Activated B cell treated with CpG ODN at 0.5 μM for 24 hours (primary cell): Measurements from ENCODE around the gene ALDH1A1. TPM values are rescaled to one million over a fixed set of nuclear protein-coding genes. Genes with fewer than 3 reads are reported as not detected.

Experiments
- ATAC-seq: fragments of 200-7000 bp; cut with Tn5 transposase; one replicate; pipeline ENCODE4 v1.10.0; 2021; ENCODE audit warnings: low read depth, mild to moderate bottlenecking, moderate library complexity
- CTCF ChIA-PET: fragments of 350-600 bp; sonication (Branson Sonifier 250); formaldehyde crosslinking; loops from one replicate; lab custom pipeline; 2021; ENCODE audit warnings: antibody characterized with exemption; lab: Charles Lee
- POLR2A ChIA-PET: fragments of 350-600 bp; sonication (Branson Sonifier 250); formaldehyde crosslinking; loops from one replicate; lab custom pipeline; 2021; ENCODE audit warnings: antibody characterized with exemption; lab: Charles Lee
- DNase-seq: peaks from one replicate; pipeline ENCODE4 v3.0.0; 2022
- H3K27ac Mint-ChIP-seq: one replicate; pipeline ENCODE4 v1.8.0; 2020; ENCODE audit warnings: mixed read lengths
- H3K27me3 Mint-ChIP-seq: one replicate; pipeline ENCODE4 v1.8.0; 2021; ENCODE audit warnings: mixed read lengths
- H3K36me3 Mint-ChIP-seq: one replicate; pipeline ENCODE4 v1.8.0; 2021; ENCODE audit warnings: low read depth, mixed read lengths
- H3K4me1 Mint-ChIP-seq: one replicate; pipeline ENCODE4 v1.8.0; 2021; ENCODE audit warnings: mixed read lengths
- H3K4me3 Mint-ChIP-seq: one replicate; pipeline ENCODE4 v1.8.0; 2020; ENCODE audit warnings: mild to moderate bottlenecking, mixed read lengths
- H3K9me3 Mint-ChIP-seq: one replicate; pipeline ENCODE4 v1.8.0; 2020; ENCODE audit warnings: mixed read lengths
- intact Hi-C: fragments of 100-400 bp; cut with micrococcal nuclease; formaldehyde crosslinking; loops from one replicate; pipeline ENCODE4 v1.15.1; 2024
- total RNA-seq: library from RNA; stranded (reverse); gene quantifications from 2 replicates; pipeline ENCODE4 v1.2.3, GENCODE V29; 2022
- TF ChIP-seq, protein P1 (sequence below): fragments of 200-600 bp; IDR thresholded peaks from one replicate; pipeline ENCODE4 v1.8.0; 2022; ENCODE audit warnings: antibody characterized with exemption, mild to moderate bottlenecking

The ALDH1A1 gene
- total RNA-seq, 1 donor from 2014 or later: not detected

- intact Hi-C loops: no loop called here
- no peak for DNase-seq
- POLR2A ChIA-PET: no interaction called here
Observed at GRCh38 chr9:72931437-72931836, 21.4 kb downstream of the ALDH1A1 start.

DNA sequence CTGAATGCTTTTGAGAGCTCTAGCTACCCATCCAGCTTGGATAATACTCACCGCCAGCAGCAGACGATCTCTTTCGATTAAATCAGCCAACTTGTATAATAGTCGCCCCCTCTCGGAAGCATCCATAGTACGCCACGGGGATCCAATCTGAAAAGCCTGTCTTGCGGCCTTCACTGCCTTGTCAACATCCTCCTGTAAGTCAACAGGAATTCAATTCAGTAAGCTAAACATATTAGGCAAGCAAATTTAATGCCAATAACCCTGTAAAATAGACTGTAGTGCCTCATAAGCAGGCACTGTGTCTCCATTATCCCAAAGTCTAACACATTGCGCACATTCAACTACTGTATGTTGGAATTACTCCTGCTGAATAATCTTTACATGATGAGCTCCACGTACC, 22.0 kb downstream of the ALDH1A1 start:
- ATAC-seq (no peak), DNase-seq (no peak)
- TF ChIP-seq, protein P1, sequence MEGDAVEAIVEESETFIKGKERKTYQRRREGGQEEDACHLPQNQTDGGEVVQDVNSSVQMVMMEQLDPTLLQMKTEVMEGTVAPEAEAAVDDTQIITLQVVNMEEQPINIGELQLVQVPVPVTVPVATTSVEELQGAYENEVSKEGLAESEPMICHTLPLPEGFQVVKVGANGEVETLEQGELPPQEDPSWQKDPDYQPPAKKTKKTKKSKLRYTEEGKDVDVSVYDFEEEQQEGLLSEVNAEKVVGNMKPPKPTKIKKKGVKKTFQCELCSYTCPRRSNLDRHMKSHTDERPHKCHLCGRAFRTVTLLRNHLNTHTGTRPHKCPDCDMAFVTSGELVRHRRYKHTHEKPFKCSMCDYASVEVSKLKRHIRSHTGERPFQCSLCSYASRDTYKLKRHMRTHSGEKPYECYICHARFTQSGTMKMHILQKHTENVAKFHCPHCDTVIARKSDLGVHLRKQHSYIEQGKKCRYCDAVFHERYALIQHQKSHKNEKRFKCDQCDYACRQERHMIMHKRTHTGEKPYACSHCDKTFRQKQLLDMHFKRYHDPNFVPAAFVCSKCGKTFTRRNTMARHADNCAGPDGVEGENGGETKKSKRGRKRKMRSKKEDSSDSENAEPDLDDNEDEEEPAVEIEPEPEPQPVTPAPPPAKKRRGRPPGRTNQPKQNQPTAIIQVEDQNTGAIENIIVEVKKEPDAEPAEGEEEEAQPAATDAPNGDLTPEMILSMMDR: no peak
- Mint-ChIP-seq H3K4me3 (no peak overlapping the region), H3K9me3 (no peaks in the 10 kb centered on the region), H3K36me3 (no peaks in the 10 kb centered on the region), H3K27me3 (no peaks in the 10 kb centered on the region), H3K4me1 (no peaks in the 10 kb centered on the region), H3K27ac (no peak overlapping the region)
- intact Hi-C loops: no loop called here
- ChIA-PET POLR2A (no interaction called here), CTCF (no interaction called here)

More at GRCh38 chr9:72931437-72931836, 21.4 kb downstream of the ALDH1A1 start:
- CTCF ChIA-PET: no interaction called here
- Mint-ChIP-seq H3K27ac (no peak overlapping the region), H3K4me1 (no peaks in the 10 kb centered on the region), H3K4me3 (no peak overlapping the region), H3K27me3 (no peaks in the 10 kb centered on the region), H3K36me3 (no peaks in the 10 kb centered on the region), H3K9me3 (no peaks in the 10 kb centered on the region)
- TF ChIP-seq, protein P1: no peak
- ATAC-seq: no peak

GRCh38 chr9:72929542-72929941, 23.3 kb downstream of the ALDH1A1 start:
- Mint-ChIP-seq H3K4me3 (no peak overlapping the region), H3K4me1 (no peaks in the 10 kb centered on the region), H3K36me3 (no peaks in the 10 kb centered on the region), H3K9me3 (no peaks in the 10 kb centered on the region), H3K27ac (no peak overlapping the region), H3K27me3 (no peaks in the 10 kb centered on the region)
- POLR2A ChIA-PET: no interaction called here
- TF ChIP-seq, protein P1: no peak
- DNase-seq (no peak), ATAC-seq (no peak)
- intact Hi-C loops: no loop called here
- CTCF ChIA-PET: no interaction called here

- Mint-ChIP-seq H3K36me3 (no peaks in the 10 kb centered on the region), H3K4me3 (no peak overlapping the region), H3K9me3 (no peaks in the 10 kb centered on the region), H3K27ac (no peak overlapping the region), H3K27me3 (no peaks in the 10 kb centered on the region), H3K4me1 (no peaks in the 10 kb centered on the region)
- ATAC-seq (no peak), DNase-seq (no peak)
- intact Hi-C loops: no loop called here
- TF ChIP-seq, protein P1: no peak
- CTCF ChIA-PET: no interaction called here
- POLR2A ChIA-PET: no interaction called here
Observed at GRCh38 chr9:72928042-72928507, 24.8 kb downstream of the ALDH1A1 start.

GRCh38 chr9:72926506-72926905, 26.3 kb downstream of the ALDH1A1 start:
- DNase-seq (no peak), ATAC-seq (no peak)
- H3K36me3 Mint-ChIP-seq: no peaks in the 10 kb centered on the region
- no peak overlapping the region for H3K27ac Mint-ChIP-seq
- H3K9me3 Mint-ChIP-seq: no peaks in the 10 kb centered on the region
- H3K27me3 Mint-ChIP-seq: no peaks in the 10 kb centered on the region
- TF ChIP-seq, protein P1: no peak
- ChIA-PET CTCF (no interaction called here), POLR2A (no interaction called here)
- no peaks in the 10 kb centered on the region for H3K4me1 Mint-ChIP-seq
- H3K4me3 Mint-ChIP-seq: no peak overlapping the region
- intact Hi-C loops: no loop called here
